TTC549 (cell line): ENCODE data around the gene PNPLA8.

ENCODE experiments used
- FAIRE-seq: peaks from 2 replicates; lab custom pipeline; 2012; peaks lifted over from hg19 to GRCh38; lab: Jason Lieb, UNC

The PNPLA8 gene

DNA sequence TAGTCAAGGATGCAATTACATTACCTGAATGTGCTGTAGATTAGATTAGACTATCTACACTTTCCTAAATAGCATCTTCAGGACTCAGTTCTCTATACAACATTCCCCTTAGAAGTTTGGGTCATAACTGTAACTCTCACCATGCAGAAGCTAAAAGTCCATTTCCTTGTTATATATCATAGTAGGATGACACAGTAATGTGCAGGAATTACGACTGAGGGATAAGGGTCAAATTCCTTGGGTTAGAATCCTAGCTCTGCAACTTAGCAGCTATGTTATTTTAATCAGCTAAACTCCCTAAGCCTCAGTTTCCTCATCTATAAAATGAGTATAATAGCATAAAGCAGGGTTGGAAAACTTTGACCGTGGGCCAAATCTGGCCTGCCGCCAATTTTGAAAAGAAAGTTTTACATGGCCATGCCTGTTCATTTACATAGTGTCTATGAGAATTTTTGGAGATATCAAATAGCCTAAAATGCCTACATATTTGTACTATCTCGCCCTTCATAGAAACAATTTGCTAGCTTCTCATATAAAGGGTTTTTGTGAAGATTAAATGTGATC lies 84.5 kb downstream of the PNPLA8 start:
- no peak for FAIRE-seq

GRCh38 chr7:108440613-108441012 lies 85.3 kb downstream of the PNPLA8 start:
- no peak for FAIRE-seq

- FAIRE-seq, result no peak
Measured at GRCh38 chr7:108436906-108437305, 89.0 kb downstream of the PNPLA8 start.

DNA sequence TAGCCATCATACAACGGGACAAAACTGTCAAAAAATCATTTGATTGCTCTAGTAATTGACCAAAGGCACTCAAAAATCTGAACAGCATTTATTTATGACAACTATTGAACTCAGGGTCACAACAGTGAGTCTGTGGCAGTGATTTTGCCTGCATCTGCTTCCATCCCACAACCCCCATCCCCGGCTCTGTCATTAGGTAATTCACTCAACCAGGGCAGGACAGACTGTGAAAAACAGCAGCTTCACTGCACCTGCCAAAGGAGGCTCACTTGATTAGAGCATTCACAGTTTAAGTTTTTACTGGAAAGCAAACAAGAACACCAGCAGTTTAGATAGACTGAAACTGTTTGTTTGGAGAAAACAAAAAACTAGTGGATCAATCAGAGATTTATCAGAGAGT lies 91.9 kb downstream of the PNPLA8 start:
- FAIRE-seq, result no peak

DNA sequence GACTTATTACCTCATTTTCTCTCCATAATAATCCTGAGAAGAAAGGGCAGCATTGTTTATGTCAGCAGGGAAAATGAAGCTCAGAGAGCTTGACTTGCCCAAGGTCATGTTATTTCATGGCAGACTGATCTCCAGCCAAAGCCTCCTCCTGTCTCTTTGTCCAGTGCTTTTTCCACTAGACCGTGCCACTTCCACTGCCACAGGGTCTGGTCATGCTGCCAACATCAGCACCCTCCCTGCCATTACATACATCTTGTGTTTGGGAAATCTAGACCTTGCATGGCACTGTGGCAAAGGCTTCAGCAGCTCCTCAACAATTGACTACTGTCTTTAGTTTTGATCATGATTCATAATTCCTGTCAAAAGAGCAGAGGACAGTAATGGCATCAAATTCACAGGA lies 94.8 kb downstream of the PNPLA8 start:
- FAIRE-seq, result no peak

DNA sequence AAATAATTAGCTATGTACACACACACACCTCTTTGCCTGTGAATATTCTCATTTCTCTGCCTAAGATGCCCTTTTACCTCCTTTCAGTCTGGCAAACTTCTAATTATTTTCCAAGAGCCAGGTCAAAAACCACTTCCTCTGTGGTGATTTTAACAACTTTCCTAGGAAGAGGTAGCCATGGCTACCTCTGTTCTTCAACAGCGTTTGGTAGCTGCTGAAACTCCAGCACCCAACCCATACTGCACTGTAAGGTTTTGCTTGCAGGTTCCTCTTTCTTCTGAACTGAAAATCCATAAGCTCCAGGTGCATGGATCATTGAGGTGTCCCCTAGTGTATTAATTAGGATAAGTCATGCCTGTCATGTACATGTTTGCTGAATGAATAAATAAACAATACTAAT lies 95.3 kb downstream of the PNPLA8 start:
- no peak for FAIRE-seq

GRCh38 chr7:108427766-108428165 lies 98.2 kb downstream of the PNPLA8 start:
- FAIRE-seq, result no peak

DNA sequence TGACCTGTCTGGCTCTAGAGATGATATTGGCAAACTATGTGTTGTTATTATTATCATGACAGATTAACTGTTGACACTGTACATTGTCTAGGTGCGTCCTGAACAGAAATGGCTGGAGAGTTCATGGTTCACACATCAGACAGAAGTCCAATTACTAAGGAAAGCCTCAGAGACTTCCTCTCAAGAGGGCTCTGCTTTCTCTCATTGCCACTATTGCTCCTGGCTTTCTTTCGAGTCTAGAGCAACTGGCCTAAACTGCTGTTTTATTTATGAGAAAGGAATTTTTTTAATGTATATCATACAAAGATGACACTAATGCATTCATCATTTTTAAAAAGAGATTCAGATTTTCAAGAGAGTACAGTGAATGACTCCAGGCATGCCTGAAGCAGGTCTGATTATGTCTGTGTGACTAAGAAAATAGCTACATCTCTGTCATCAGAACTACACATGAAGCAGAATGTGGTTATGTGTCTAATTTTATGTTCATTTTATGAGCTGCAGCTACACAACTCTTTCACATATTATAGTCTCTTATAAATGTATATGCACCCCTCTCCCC lies 100.1 kb downstream of the PNPLA8 start:
- FAIRE-seq, result no peak

DNA sequence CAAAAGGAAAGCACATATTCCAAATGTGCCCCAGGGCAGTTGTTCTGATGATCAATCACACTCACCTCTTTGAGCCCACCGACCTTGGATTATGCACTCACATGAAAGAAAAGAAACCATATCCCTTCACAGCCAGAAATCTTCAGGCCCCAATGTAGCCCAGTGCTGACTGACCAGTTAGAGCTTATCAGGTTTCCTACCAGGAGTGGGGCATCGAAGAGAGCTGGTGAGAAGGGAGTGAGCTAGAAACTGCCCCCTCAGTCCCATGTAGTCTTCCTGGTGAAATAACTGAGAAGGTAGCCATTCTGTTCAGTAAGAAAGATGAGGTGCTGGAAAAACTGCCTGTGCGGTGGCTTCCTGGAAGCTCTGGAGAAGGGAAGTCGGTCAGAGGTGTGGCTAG lies 101.9 kb downstream of the PNPLA8 start:
- FAIRE-seq, result no peak

DNA sequence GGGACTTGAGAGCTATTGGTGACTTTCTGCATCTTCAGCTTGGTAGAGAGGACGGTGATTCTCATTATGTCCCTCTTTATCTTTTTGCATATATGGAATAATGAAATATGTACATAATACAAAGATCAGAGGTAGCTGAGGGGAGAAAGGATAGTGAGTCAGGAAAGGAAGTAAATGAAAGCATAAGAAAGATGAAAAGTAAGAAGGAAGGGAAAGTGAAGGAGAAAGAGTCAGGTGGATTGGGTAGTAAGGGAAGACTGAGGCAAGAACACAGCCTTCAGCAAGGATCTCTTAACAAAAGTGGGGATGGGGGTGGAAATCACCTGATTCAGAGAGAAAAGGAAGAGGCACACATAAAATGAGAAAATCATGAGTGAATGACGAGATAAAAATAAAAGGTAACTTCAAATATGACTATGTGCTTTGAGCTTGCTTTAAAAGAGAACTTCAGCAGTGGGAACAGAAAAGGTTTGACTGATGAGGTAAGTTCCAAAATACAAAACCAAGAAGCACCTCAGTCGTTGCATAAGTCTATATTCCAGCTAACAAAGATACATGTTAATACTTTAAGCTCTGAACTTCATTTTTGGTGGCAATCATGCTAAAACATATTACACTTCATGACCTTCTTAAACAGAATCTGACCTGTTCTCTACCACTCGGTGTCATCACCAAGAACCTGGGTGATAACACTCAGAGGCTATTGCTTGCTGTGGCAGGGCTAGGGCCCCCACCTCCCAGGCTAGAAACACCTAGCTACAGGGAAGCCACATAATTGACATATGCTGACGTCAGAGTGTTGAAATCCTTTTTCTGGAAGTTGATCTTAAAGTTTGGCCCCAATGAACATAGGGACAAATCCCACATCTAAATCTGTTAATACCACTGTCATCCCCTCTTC lies 102.6 kb downstream of the PNPLA8 start:
- FAIRE-seq, result no peak

DNA sequence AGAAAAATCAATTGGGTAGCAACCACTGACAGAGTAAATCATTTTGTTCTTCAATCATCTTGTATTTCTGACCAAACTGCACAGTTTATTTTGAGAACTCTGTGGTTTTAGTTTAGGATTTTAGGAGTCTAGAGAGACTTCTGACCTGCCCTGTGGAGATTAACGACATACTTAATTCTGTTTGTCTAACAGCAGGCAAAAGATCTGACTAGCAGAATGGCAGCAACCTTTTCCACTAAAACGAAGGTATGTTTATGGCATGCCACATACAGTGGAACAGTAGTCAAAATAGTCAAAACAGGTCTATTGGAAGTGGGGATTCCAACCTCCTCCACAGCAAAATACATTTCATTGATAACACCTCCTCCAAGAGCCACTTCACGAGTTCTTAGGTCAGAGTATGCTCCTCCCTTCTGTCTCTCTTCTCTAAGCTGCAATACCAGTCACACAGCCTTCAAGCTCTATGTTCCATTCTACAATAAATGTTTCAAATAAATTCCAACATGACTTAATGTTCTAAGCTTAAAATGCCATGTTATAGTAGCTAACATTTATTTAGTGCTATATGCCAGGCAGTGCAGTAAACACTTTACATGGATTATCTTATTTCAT lies 104.1 kb downstream of the PNPLA8 start:
- FAIRE-seq, result no peak
